Stimulated activated CD4-positive, alpha-beta T cell treated with anti-CD3 and anti-CD28 coated beads, Interleukin-4, amount 100 ng/mL, for 48 hours (primary cell): ENCODE results near the gene ABCG2.

Source experiments
- DNase-seq, 2 donors: peaks; one replicate each; pipeline ENCODE4 v3.0.0-alpha.2; 2020; ENCODE audit warnings: low read depth in 2 of 2

The ABCG2 gene

DNA sequence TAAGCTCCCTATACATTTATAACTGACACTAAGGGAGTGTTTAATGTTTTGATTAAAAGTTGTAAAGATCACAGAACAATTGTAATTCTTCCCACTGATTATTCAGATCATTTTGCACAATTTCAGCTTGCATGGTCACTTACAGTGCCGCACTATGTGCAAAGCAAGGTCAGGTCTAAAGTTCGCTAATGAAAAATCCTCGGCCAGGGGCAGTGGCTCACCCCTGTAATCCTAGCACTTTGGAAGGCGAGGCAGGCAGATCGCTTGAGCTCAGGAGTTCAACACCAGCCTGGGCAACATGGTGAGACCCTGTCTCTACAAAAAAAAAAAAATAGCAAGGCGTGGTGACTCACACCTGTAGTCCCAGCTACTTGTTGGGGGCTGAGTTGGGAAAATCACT lies 94.0 kb downstream of the ABCG2 start:
- DNase-seq = no peak

DNA sequence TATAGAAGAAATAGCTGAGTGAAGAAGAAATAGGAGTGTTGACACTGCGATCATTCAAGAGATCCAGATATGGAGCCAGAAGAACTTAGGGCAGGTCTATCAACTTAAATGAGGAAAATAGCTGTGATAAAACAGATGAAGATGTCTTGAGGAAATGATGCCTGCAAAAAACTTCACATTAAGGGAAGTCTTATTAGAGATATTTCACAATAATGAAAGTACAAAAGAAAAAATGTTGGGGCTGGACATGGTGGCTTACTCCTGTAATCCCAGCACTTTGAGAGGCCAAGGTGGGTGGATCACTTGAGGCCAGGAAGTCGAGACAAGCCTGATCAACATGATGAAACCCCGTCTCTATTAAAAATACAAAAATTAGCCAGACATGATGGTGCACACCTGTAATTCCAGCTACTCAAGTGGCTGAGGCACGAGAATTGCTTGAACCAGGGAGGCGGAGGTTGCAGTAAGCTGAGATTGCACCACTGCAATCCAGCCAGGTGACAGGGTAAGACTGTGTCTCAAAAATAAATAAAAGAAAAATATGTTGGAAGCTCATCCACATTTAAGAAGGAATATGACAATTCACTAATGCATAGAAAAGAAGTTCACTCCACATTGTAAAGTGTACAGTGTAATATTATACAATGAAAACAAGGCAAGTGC lies 94.7 kb downstream of the ABCG2 start:
- no peak for DNase-seq

DNA sequence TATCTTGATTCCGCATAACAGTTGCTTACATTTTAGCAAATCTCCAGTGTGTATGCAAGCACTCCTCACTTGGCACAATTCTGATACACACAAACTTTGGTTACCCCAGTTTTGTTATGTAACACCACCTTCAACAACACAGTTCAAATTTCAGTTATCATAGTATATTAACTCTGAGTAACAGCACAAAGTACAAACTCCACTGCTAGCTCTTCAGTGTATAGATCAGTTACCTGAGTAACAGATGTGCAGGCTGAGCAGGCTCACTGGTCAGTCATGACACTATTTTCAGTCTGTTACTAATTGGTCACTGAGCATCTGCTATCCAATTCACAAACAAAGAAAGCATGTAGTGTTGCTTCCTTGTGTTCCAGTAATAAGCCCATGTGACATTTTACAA lies 95.6 kb downstream of the ABCG2 start:
- DNase-seq = no peak

DNA sequence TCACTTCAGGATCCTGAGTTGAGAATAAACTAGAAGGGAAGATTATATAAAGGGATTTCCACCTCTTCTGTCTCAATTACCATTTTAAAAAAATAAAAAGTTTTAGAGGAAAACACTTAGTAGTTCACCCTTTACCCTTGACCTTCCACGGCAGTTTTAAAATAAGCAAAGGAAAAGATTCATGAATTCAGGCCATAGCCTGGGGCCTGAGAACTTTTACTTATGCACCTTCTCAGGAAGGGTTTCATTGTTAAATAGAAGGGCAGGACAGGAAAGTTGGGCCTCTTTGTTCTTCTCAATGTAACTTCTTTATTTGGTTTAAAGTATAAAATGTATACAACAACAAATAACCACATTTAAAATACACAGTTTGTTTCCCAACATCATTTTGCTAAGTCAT lies 96.1 kb downstream of the ABCG2 start:
- DNase-seq = no peak

DNA sequence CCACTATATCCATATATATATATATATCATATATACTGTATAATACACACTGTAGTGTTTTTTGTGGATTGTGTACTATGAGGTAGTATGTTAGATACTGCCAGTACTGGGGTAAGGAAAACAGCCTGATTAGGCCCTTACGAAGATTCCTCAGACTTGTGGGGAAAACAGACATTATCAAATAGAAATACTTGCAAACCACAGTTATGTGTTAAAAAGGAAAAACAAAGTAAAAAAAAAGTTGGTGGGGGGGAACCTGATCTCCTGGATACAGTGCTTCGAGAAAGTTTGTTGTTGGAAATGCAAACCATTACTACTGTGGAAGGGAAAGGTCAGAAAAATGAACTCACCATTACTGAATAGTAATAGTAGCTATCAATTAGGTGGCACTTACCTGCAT lies 98.0 kb downstream of the ABCG2 start:
- DNase-seq = no peak

DNA sequence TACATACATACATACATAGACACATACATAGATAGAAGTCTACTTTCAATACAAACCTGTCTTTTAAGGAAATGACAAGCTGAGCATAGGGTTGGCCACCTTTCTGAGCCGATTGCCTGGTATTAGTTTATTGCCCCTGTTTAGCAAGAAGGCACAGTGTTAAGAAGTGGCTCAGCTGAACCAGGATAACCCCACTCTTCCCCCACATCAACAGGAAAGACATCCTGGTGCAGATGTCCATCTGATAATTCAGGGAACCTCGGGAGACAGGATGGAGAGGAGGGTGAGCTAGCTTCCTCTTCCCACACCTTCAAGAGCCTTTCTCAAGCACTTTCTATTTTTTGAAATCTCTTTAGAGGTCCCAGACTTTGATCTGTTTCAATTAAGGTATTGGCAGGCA lies 98.7 kb downstream of the ABCG2 start:
- DNase-seq = no peak

DNA sequence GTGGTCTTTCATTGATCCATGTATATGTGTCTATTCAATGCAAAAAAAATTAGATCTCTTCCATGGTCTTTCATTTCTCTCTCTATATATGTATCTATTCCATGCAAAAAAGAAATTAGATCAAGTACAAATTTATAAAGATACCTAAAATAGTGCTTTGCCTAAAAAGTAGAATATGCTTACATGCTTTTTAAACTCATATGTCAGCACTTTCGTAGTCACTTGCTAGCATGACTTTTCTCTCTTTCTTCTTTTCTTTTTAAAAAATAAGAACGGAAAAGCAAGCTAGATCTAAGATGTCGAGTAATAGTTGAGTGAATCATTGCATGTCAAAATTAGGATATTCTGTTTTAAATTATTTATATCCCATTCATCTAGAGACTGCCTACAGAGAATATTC lies 100.1 kb downstream of the ABCG2 start:
- no peak for DNase-seq

DNA sequence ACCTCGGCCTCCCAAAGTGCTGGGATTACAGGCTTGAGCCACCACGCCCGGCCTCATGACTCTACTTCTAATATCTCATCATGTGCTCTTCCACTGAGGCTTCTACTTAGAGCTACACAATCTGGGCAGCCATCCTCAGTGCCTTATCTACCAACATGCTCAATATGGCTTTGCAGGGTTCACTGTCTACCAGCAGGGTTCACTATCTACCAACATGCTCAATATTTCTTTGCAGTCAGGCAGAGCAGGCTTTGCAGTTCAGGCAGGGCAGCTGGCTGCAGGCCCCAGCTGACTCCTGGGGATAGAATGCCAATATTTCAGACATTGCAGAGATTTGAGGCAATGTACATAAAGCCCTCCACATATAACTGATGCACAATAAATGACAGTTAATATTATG lies 103.5 kb downstream of the ABCG2 start:
- DNase-seq = no peak

DNA sequence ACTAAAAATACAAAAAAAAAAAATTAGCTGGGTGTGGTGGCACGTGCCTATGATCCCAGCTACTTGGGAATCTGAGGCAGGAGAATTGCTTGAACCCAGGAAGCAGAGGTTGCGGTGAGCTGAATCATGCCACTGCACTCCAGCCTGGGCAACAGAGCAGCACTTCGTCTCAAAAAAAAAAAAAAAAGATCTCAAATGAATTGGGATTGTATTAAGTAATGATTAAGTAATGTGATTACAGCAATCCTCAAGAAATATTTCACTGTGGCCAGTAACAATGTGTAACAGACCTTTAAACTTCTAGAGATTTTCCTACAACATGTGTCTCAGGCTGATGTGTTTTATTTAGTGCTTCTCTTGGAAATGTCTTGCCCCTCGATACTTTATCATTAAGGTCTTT lies 104.2 kb downstream of the ABCG2 start:
- no peak for DNase-seq

DNA sequence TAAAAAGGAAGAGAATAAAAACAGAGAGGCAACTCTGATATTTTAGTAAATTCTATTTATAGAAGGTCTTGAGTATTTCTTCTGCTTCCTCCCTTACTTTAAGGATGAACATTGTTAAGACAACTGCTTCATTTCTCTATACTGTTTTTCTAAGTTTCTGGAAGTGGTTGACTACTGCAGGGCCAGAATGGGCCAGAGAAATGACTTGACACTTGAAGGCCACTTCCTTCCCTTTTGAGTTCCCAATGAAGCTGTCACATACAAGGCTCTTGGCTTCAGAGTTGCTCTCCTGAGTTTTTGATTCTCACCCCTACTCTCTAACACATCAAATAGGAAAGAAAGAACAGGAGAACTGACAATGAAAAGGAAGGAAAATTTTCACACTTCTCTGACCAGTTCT lies 113.4 kb downstream of the ABCG2 start:
- DNase-seq = no peak

DNA sequence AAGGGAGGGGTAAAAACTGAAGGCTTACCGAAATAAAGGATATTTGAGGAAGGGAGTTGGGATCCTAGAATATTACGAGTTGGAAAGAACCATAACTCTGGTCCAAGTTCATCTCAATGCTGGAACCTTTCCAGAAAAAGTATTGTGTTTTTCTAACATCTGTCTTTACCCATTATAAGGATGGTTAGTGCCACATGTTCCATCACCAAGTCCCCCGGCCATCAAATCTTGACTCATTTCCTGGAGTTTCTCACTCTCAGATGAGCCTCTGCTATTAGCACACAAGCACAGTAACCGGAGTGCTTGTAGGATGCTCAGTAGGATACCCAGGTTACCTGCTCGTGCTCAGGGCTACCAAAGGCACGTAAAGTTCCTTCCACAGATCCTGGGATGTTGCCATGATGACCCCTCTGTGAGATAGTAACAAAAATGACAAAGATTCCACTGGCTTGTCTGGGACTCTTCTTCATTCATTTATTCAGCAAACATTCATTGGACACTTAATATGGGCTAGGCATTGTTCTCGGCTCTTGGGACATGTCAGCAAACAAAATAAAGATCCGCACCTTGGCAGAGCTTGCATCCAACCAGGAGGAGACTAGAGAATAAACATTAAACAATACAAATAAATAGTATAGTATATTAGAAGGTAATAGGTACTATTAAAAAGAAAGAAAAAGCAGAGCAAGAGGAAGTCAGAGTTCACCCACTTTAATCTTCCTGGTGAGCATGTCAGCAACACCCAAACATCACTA lies 114.7 kb downstream of the ABCG2 start:
- DNase-seq = no peak

DNA sequence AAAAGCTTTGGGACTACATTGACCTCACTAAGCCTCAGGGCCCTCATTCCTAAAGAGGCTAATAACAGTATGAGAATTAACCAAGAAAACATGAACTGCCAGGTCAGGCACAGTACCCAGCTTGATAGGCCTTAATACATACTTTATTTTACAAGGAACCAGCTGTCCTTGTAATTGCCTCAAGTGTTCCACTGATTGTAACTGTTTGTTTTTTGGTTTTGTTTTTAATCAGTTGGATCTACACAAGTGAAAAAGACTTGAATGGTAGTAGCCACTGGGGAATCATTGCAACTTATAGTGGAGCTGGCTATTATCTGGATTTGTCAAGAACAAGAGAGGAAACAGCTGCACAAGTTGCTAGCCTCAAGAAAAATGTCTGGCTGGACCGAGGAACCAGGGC lies 115.4 kb downstream of the ABCG2 start:
- DNase-seq = no peak

DNA sequence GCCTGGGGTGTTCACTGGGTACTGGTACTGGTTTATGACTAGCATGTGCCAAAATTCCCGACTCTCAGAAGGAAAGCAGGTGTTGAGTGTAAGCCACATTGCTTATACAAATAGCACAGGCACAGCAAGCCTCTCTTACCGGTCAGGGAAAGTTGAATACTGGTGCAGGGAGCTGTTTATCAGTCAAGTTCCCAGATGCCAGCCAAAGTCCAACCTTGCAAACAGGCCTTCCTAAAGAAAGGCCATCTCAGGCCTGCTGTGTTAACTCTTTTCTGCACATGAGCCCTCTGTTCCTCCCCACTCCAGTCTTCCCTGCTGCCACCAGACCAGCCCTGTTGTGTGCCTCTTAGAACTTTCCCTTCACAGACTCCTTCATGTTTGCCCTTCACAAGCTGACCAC lies 116.8 kb downstream of the ABCG2 start:
- DNase-seq = no peak

DNA sequence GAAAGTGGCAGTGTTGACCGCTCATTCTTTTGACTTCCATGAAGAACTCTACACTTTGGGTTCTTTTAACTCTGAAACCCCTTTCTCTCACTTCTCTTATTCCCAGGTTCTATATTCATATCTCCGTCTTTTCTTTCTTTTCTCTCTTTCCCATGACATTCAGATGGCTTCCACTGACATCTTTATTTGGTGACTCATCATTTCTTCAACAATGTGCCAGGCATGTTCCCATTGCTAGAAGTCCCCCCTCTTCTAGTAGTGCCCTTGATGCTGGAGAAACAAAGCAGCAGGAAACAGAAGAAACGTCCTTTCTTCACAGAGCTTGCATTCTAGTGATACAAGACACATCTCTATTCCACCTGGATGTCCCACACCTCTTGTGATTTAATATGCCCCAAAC lies 117.7 kb downstream of the ABCG2 start:
- DNase-seq = no peak
